Activated naive CD8-positive, alpha-beta T cell treated with anti-CD3 and anti-CD28 coated beads for 36 hours (primary cell): ENCODE data around the gene MTFR1L. TPM values are rescaled to one million over a fixed set of nuclear protein-coding genes. Genes with fewer than 3 reads are reported as not detected.

ENCODE experiments used
- DNase-seq: peaks from one replicate; pipeline ENCODE4 v3.0.0; 2021
- H3K27ac Mint-ChIP-seq: one replicate; pipeline ENCODE4 v1.8.0; 2022; ENCODE audit warnings: mild to moderate bottlenecking, moderate library complexity, mixed read lengths
- H3K27me3 Mint-ChIP-seq: one replicate; pipeline ENCODE4 v1.8.0; 2022; ENCODE audit warnings: mild to moderate bottlenecking, mixed read lengths
- H3K36me3 Mint-ChIP-seq: one replicate; pipeline ENCODE4 v1.8.0; 2021; ENCODE audit warnings: mild to moderate bottlenecking, mixed read lengths
- H3K4me1 Mint-ChIP-seq: one replicate; pipeline ENCODE4 v1.8.0; 2021; ENCODE audit warnings: mixed read lengths
- H3K4me3 Mint-ChIP-seq: one replicate; pipeline ENCODE4 v1.8.0; 2022; ENCODE audit warnings: mild to moderate bottlenecking, moderate library complexity, mixed read lengths
- H3K9me3 Mint-ChIP-seq: one replicate; pipeline ENCODE4 v1.8.0; 2022; ENCODE audit warnings: mixed read lengths
- total RNA-seq, 2 experiments: library from RNA; stranded (reverse); gene quantifications; one replicate each; pipeline ENCODE4 v1.2.3, GENCODE V29; 2021

MTFR1L gene
- total RNA-seq, 2 experiments from 2014 or later, result 23.3 to 23.4 TPM

DNA sequence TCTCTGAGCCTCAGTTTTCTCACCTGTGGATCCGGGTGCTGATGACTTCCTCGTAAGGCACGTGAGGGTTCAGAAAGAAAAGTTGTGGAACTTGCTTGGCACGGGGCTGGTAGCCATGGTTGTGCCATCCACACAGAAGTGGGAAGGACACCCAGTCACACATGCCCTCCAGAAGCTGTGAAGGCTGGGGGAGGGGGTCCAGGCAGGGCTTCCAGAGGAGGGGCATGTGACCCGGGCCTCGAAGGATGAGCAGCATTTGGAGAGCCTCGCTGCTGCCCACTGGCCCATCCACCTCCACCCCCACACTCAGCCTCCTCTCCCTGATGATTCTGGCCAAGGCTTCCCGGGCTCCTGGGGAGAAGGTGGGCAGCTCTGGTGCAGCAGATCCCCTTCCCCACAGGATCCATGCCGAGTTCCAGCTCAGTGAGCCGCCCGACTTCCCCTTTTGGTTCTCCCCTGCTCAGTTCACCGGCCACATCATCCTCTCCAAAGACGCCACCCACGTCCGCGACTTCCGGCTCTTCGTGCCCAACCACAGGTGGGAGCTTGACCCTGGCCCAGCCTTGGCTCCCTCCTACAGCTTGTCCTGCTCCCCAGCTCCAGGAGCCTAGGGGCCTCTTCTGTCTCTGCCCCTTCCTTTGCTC is 10.3 kb upstream of the MTFR1L start:
- Mint-ChIP-seq H3K27ac (no peak overlapping the region), H3K4me1 (peaks cover 6% of the 10 kb centered on the region), H3K9me3 (no peaks in the 10 kb centered on the region), H3K27me3 (no peaks in the 10 kb centered on the region), H3K4me3 (no peak overlapping the region), H3K36me3 (peaks cover 5% of the 10 kb centered on the region)
- no peak for DNase-seq

DNA sequence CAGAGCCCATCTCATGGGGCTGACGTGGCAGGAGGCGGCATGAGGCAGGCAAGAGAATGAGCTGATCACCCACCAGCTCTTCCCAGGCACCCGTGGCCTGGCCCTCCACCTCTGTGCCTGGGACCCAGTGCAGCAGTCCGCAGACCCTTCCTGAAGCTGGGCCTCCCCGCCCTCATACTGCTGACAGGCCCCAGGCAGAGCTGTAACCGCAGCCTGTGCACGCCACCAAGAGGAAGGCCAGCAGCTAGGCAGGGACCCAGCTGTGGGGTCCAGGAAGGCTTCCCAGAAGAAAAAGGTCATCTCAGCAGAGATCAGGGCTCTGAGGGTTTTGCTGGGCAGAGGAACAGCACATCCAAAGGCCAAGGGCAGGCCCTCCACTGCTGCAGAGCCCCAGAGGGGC is 9.8 kb upstream of the MTFR1L start:
- peaks cover 2% of the 10 kb centered on the region for H3K4me1 Mint-ChIP-seq
- H3K9me3 Mint-ChIP-seq, result no peaks in the 10 kb centered on the region
- no peak overlapping the region for H3K27ac Mint-ChIP-seq
- no peaks in the 10 kb centered on the region for H3K27me3 Mint-ChIP-seq
- H3K36me3 Mint-ChIP-seq, result peaks cover 5% of the 10 kb centered on the region
- no peak overlapping the region for H3K4me3 Mint-ChIP-seq
- DNase-seq, result no peak

- Mint-ChIP-seq H3K27ac (no peak overlapping the region), H3K36me3 (peaks cover 3% of the 10 kb centered on the region), H3K4me3 (no peak overlapping the region), H3K27me3 (no peaks in the 10 kb centered on the region), H3K9me3 (no peaks in the 10 kb centered on the region), H3K4me1 (no peaks in the 10 kb centered on the region)
- peak; percentile 76 for DNase-seq
Measured at GRCh38 chr1:25810341-25811299, 9.1 kb upstream of the MTFR1L start.

DNA sequence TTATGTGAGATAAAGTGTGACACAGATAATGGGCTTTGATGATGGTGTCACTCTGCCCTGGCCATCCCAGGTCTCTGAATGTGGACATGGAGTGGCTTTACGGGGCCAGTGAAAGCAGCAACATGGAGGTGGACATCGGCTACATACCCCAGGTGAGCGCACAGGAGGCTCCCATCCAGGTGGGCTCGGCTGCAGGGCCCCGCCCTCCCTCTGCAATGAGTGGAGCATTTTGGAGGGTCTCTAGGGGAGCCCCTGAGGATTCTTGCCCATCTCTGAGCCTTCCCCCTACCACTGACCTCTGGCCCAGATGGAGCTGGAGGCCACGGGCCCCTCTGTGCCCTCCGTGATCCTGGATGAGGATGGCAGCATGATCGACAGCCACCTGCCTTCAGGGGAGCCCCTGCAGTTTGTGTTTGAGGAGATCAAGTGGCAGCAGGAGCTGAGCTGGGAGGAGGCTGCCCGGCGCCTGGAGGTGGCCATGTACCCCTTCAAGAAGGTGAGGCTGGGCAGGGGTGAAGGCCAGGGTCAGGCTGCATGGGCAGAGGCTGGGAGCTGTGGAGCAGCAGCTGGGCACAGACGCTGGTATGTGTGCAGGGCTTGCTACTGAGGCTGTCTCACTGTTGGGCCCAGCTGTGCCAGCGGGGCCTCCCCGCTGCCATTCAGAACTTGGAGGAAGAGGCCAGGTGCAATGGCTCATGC is 8.2 kb upstream of the MTFR1L start:
- H3K36me3 Mint-ChIP-seq, result peaks cover 2% of the 10 kb centered on the region
- no peak overlapping the region for H3K27ac Mint-ChIP-seq
- no peaks in the 10 kb centered on the region for H3K27me3 Mint-ChIP-seq
- no peaks in the 10 kb centered on the region for H3K9me3 Mint-ChIP-seq
- H3K4me3 Mint-ChIP-seq, result no peak overlapping the region
- H3K4me1 Mint-ChIP-seq, result no peaks in the 10 kb centered on the region
- no peak for DNase-seq

GRCh38 chr1:25813071-25813733 is 6.6 kb upstream of the MTFR1L start:
- Mint-ChIP-seq H3K4me1 (peaks cover 2% of the 10 kb centered on the region), H3K27ac (no peak overlapping the region), H3K4me3 (no peak overlapping the region), H3K27me3 (no peaks in the 10 kb centered on the region), H3K9me3 (no peaks in the 10 kb centered on the region), H3K36me3 (peaks cover 2% of the 10 kb centered on the region)
- no peak for DNase-seq

- Mint-ChIP-seq H3K36me3 (peaks cover 2% of the 10 kb centered on the region), H3K27ac (no peak overlapping the region), H3K9me3 (no peaks in the 10 kb centered on the region), H3K27me3 (no peaks in the 10 kb centered on the region), H3K4me3 (no peak overlapping the region), H3K4me1 (peaks cover 8% of the 10 kb centered on the region)
- no peak for DNase-seq
Measured at GRCh38 chr1:25813734-25814471, 5.9 kb upstream of the MTFR1L start.

DNA sequence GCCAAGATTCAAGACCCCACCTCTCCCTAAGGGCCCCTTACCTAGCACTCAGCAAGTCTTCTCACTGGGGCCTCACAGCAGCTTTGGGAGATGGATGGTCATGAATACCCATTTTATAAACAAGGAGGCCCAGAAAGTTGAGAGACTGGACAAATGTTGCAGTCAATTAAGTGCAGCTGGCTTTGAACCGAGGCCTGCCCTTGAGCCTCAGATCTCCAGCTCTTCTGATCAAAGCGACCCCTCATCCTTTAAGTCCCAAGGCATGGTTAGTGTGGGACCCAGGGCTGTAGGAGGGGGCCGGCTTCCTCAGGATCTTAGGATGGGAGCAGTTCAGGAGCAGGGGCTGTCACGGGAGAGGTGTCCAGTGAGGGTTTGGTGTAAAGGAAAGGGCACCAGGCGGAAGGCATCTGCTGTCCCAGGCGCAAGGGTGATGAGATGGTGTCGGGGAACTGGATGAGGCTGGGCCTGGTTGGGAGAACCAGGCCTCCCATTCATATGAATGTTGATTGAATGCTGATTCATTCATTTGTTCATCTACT is 5.1 kb upstream of the MTFR1L start:
- H3K27me3 Mint-ChIP-seq, result no peaks in the 10 kb centered on the region
- H3K4me1 Mint-ChIP-seq, result peaks cover 11% of the 10 kb centered on the region
- peaks cover 1% of the 10 kb centered on the region for H3K36me3 Mint-ChIP-seq
- DNase-seq, result no peak
- no peak overlapping the region for H3K27ac Mint-ChIP-seq
- H3K4me3 Mint-ChIP-seq, result no peak overlapping the region
- no peaks in the 10 kb centered on the region for H3K9me3 Mint-ChIP-seq

- Mint-ChIP-seq H3K4me3 (no peak overlapping the region), H3K27me3 (no peaks in the 10 kb centered on the region), H3K27ac (no peak overlapping the region), H3K36me3 (no peaks in the 10 kb centered on the region), H3K4me1 (peaks cover 11% of the 10 kb centered on the region), H3K9me3 (no peaks in the 10 kb centered on the region)
- DNase-seq, result no peak
Measured at GRCh38 chr1:25815208-25816111, 4.3 kb upstream of the MTFR1L start.

DNA sequence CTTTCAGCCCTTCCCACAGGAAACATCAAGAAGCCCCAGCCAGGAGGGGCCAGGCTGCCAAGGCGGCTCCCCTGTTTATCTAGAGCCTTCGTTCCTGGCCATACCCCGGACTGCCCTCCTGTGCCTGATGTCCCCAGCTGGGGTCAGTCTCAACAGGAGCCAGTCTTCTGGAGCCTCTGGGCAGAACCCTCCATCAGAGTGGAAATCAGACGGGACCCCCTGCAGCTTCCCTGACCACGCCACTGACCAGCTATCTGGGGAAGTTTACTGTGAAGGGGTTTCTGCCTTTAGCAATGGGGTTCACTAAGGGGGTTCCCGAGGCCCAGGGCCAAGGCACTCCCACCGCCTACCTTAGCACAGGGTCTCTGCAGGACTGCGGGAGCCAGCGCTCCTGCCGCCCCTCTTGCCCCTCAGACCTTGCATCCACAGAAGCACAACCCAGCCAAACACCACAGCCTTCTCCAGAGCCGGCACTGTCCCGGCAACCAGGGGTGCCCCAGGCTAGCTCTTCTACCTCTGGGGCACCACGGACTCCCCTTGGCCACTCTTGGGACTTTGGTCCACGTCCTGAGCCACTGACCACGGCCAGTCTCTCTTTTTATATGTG is 3.5 kb upstream of the MTFR1L start:
- Mint-ChIP-seq H3K27me3 (no peaks in the 10 kb centered on the region), H3K36me3 (peaks cover 5% of the 10 kb centered on the region), H3K27ac (no peak overlapping the region), H3K9me3 (no peaks in the 10 kb centered on the region), H3K4me3 (no peak overlapping the region), H3K4me1 (peaks cover 16% of the 10 kb centered on the region)
- no peak for DNase-seq

GRCh38 chr1:25817840-25818501 is 1.8 kb upstream of the MTFR1L start:
- Mint-ChIP-seq H3K4me1 (peaks cover 22% of the 10 kb centered on the region), H3K27ac (peak overlapping the region; percentile 73), H3K36me3 (peaks cover 9% of the 10 kb centered on the region), H3K27me3 (no peaks in the 10 kb centered on the region), H3K4me3 (peak overlapping the region; percentile 86), H3K9me3 (no peaks in the 10 kb centered on the region)
- no peak for DNase-seq

DNA sequence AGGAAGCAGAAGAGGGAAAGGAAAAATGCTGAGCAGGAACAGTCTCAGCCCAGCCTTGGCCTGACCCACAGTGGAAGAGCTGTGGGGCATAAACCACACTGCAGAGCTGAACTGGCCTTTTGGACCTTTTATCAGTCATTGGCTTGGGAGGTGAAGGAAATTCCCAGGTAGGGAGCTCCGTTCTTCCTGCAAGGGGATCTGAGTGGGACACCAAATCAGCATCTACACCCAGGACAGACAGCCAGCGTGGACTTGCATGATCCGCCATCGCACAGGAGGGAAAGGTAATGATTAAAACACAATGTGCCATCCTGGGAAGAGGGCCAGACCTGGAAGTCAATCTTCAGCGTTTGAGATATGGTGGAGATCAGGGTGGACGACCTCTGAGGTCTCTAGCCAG is 1.2 kb upstream of the MTFR1L start:
- H3K36me3 Mint-ChIP-seq, result peaks cover 9% of the 10 kb centered on the region
- DNase-seq, result no peak
- H3K4me3 Mint-ChIP-seq, result peak overlapping the region; percentile 86
- H3K27ac Mint-ChIP-seq, result peak overlapping the region; percentile 73
- H3K9me3 Mint-ChIP-seq, result no peaks in the 10 kb centered on the region
- H3K4me1 Mint-ChIP-seq, result peaks cover 22% of the 10 kb centered on the region
- no peaks in the 10 kb centered on the region for H3K27me3 Mint-ChIP-seq

GRCh38 chr1:25820247-25821111 is 725 bp downstream of the MTFR1L start:
- H3K4me1 Mint-ChIP-seq, result peaks cover 22% of the 10 kb centered on the region
- no peaks in the 10 kb centered on the region for H3K27me3 Mint-ChIP-seq
- peak overlapping the region; percentile 88 for H3K27ac Mint-ChIP-seq
- H3K4me3 Mint-ChIP-seq, result peak overlapping the region; percentile 87
- peak; percentile 79 for DNase-seq
- no peaks in the 10 kb centered on the region for H3K9me3 Mint-ChIP-seq
- peaks cover 9% of the 10 kb centered on the region for H3K36me3 Mint-ChIP-seq
